IMR-90 (cell line): Measurements from ENCODE around the gene DSG3. TPM values are rescaled to one million over a fixed set of nuclear protein-coding genes. Genes with fewer than 3 reads are reported as not detected.

Experiments used
- ATAC-seq: fragments of 200-7000 bp; cut with Tn5 transposase; 2 replicates; pipeline ENCODE4 v1.9.1; 2020; ENCODE audit warnings: low read depth, mild to moderate bottlenecking, moderate library complexity
- BruUV-seq: library from RNA; stranded (reverse); fragments of 400-500 nt; replicated peaks from 2 replicates; lab custom pipeline; 2021; lab: Mats Ljungman, UMichigan
- CTCF ChIA-PET: fragments of 300-600 bp; formaldehyde crosslinking; extraction: SDS; loops from one replicate; lab custom pipeline; 2021; ENCODE audit warnings: antibody characterized with exemption; lab: Yijun Ruan, JAX
- POLR2A ChIA-PET: fragments of 300-600 bp; sonication (Branson Sonifier 250); formaldehyde crosslinking; loops from one replicate; lab custom pipeline; 2022; ENCODE audit warnings: antibody characterized with exemption; ENCODE audit not compliant: unreplicated experiment; lab: Charles Lee
- DNase-seq: peaks from one replicate; pipeline ENCODE4 v3.0.0; 2013
- H2AFZ ChIP-seq: replicated peaks from 2 replicates; pipeline ENCODE3; 2013; ENCODE audit warnings: low read length, mild to moderate bottlenecking; ENCODE audit not compliant: poor library complexity
- H2AK5ac ChIP-seq: 2 replicates; pipeline ENCODE4 v1.6.1; 2013; ENCODE audit warnings: low read depth, low read length, inconsistent platforms
- H2AK9ac ChIP-seq: replicated peaks from 2 replicates; pipeline ENCODE3; 2013; ENCODE audit warnings: mild to moderate bottlenecking, low read depth, low read length, moderate library complexity; ENCODE audit not compliant: poor library complexity
- H2BK120ac ChIP-seq: 2 replicates; pipeline ENCODE4 v1.6.1; 2013; ENCODE audit warnings: low read depth, low read length, inconsistent platforms
- H2BK15ac ChIP-seq: 3 replicates; pipeline ENCODE4 v1.6.1; 2013; ENCODE audit warnings: low read depth, low read length, inconsistent platforms
- H2BK20ac ChIP-seq: 2 replicates; pipeline ENCODE4 v1.6.1; 2013; ENCODE audit warnings: low read depth, mild to moderate bottlenecking, inconsistent platforms, low read length, moderate library complexity
- H2BK5ac ChIP-seq: 2 replicates; pipeline ENCODE4 v1.6.1; 2013; ENCODE audit warnings: mild to moderate bottlenecking, low read depth, low read length, inconsistent platforms; ENCODE audit not compliant: poor library complexity, severe bottlenecking
- H3K14ac ChIP-seq: replicated peaks from 2 replicates; pipeline ENCODE4 v1.6.1; 2013; ENCODE audit warnings: low read depth, low read length, inconsistent platforms
- H3K18ac ChIP-seq: 2 replicates; pipeline ENCODE4 v1.6.1; 2013; ENCODE audit warnings: low read depth, low read length, control low read depth
- H3K23ac ChIP-seq: 2 replicates; pipeline ENCODE4 v1.6.1; 2013; ENCODE audit warnings: low read depth, low read length, inconsistent platforms
- H3K27ac ChIP-seq: 2 replicates; pipeline ENCODE4 v1.5.1; 2013; ENCODE audit warnings: mild to moderate bottlenecking, control low read depth, low read length; ENCODE audit not compliant: insufficient read depth
- H3K27me3 ChIP-seq: 2 replicates; pipeline ENCODE4 v1.6.1; 2013; ENCODE audit warnings: low read length; ENCODE audit not compliant: control insufficient read depth, insufficient read depth
- H3K36me3 ChIP-seq: 2 replicates; pipeline ENCODE4 v1.6.1; 2013; ENCODE audit warnings: low read length, mixed read lengths; ENCODE audit not compliant: control insufficient read depth, insufficient read depth
- H3K4ac ChIP-seq: 2 replicates; pipeline ENCODE4 v1.6.1; 2013; ENCODE audit warnings: low read depth, low read length, inconsistent platforms
- H3K4me1 ChIP-seq: 2 replicates; pipeline ENCODE4 v1.6.1; 2013; ENCODE audit warnings: low read length, mixed read lengths; ENCODE audit not compliant: control insufficient read depth, insufficient read depth
- H3K4me2 ChIP-seq: 2 replicates; pipeline ENCODE4 v1.6.1; 2013; ENCODE audit warnings: low read depth, mild to moderate bottlenecking, control low read depth, low read length, moderate library complexity
- H3K4me3 ChIP-seq: 2 replicates; pipeline ENCODE4 v1.5.1; 2013; ENCODE audit warnings: low read depth, mild to moderate bottlenecking, control low read depth, low read length, moderate library complexity; ENCODE audit not compliant: insufficient read depth
- H3K56ac ChIP-seq: 2 replicates; pipeline ENCODE4 v1.6.1; 2013; ENCODE audit warnings: low read length, inconsistent platforms; ENCODE audit not compliant: insufficient read depth; ENCODE audit errors: extremely low read depth
- H3K79me1 ChIP-seq, 2 experiments: 2 replicates each; pipeline ENCODE4 v1.6.1; 2013; ENCODE audit warnings: low read length in 2 of 2, inconsistent platforms in 1 of 2, low read depth in 1 of 2
- H3K9ac ChIP-seq: 2 replicates; pipeline ENCODE4 v1.6.1; 2013; ENCODE audit warnings: low read depth, low read length, control low read depth
- H3K9me1 ChIP-seq: 2 replicates; pipeline ENCODE4 v1.6.1; 2013; ENCODE audit warnings: low read length, inconsistent platforms; ENCODE audit not compliant: insufficient read depth
- H3K9me3 ChIP-seq: 2 replicates; pipeline ENCODE4 v1.6.1; 2013; ENCODE audit warnings: low read length; ENCODE audit not compliant: control insufficient read depth, insufficient read depth
- H4K20me1 ChIP-seq: 2 replicates; pipeline ENCODE4 v1.6.1; 2013; ENCODE audit warnings: low read length, inconsistent platforms; ENCODE audit not compliant: insufficient read depth
- H4K5ac ChIP-seq: 2 replicates; pipeline ENCODE4 v1.6.1; 2013; ENCODE audit warnings: mild to moderate bottlenecking, low read depth, low read length, control low read depth
- H4K8ac ChIP-seq, 2 experiments: 2 replicates each; pipeline ENCODE4 v1.6.1; 2013; ENCODE audit warnings: low read depth in 2 of 2, low read length in 2 of 2, control low read depth in 1 of 2, inconsistent platforms in 1 of 2
- H4K91ac ChIP-seq: 2 replicates; pipeline ENCODE4 v1.6.1; 2013; ENCODE audit warnings: low read depth, low read length, inconsistent platforms; ENCODE audit not compliant: insufficient read depth
- CEBPB ChIP-seq: IDR thresholded peaks from 2 replicates; pipeline ENCODE4 v1.6.1; 2012; ENCODE audit warnings: low read depth, low read length, improper control_type of control experiment
- CHD1 ChIP-seq: IDR thresholded peaks from 2 replicates; pipeline ENCODE4 v1.6.1; 2012; ENCODE audit warnings: low read depth, low read length, improper control_type of control experiment
- ELK1 ChIP-seq: fragments of 150-350 bp; IDR thresholded peaks from 2 replicates; pipeline ENCODE4 v1.6.1; 2016; ENCODE audit warnings: low read depth, mild to moderate bottlenecking, low read length, moderate library complexity, borderline replicate concordance
- FOS ChIP-seq: fragments of 150-350 bp; IDR thresholded peaks from 2 replicates; pipeline ENCODE4 v1.6.1; 2016; ENCODE audit warnings: low read depth, low read length
- MAFK ChIP-seq: IDR thresholded peaks from 2 replicates; pipeline ENCODE4 v1.6.1; 2012; ENCODE audit warnings: low read depth, low read length, improper control_type of control experiment
- MAZ ChIP-seq: IDR thresholded peaks from 2 replicates; pipeline ENCODE4 v1.6.1; 2012; ENCODE audit warnings: low read depth, mild to moderate bottlenecking, low read length, improper control_type of control experiment, moderate library complexity, borderline replicate concordance
- NFE2L2 ChIP-seq: fragments of 150-350 bp; IDR thresholded peaks from 2 replicates; pipeline ENCODE4 v1.6.1; 2016; ENCODE audit warnings: low read depth, mild to moderate bottlenecking, low read length
- POLR2A ChIP-seq: IDR thresholded peaks from 2 replicates; pipeline ENCODE4 v1.6.1; 2012; ENCODE audit warnings: mild to moderate bottlenecking, low read depth, low read length
- RAD21 ChIP-seq: IDR thresholded peaks from 2 replicates; pipeline ENCODE4 v1.6.1; 2012; ENCODE audit warnings: low read length, improper control_type of control experiment
- RCOR1 ChIP-seq: IDR thresholded peaks from 2 replicates; pipeline ENCODE4 v1.6.1; 2012; ENCODE audit warnings: mild to moderate bottlenecking, low read length, improper control_type of control experiment; ENCODE audit not compliant: insufficient replicate concordance
- SMC3 ChIP-seq: fragments of 150-350 bp; IDR thresholded peaks from 2 replicates; pipeline ENCODE4 v1.6.1; 2016; ENCODE audit warnings: low read depth, mild to moderate bottlenecking, antibody characterized with exemption, low read length, moderate library complexity
- dilution Hi-C: fragments of 300-500 bp; cut with HindIII; formaldehyde crosslinking; loops from one replicate; pipeline ENCODE4 v1.14.3; 2018; ENCODE audit warnings: low sequenced_read_pairs; ENCODE audit not compliant: unreplicated experiment
- in situ Hi-C: fragments of 300-500 bp; cut with MboI; formaldehyde crosslinking; loops from 3 replicates; pipeline ENCODE4 v1.14.3; 2019; ENCODE audit warnings: low sequenced_read_pairs, inconsistent platforms, mixed read lengths
- intact Hi-C: fragments of 100-400 bp; cut with micrococcal nuclease; formaldehyde crosslinking; loops from 2 replicates; pipeline ENCODE4 v1.10.0; 2022
- polyA plus RNA-seq, 3 experiments: library from polyadenylated mRNA; depleted of rRNA; stranded (reverse); fragments of >200 nt; gene quantifications; 2 replicates each; pipeline ENCODE4 v1.2.3, GENCODE V29; 2012; ENCODE audit warnings: low replicate concordance in 1 of 3
- total RNA-seq: library from RNA; depleted of rRNA; stranded (reverse); fragments of >200 nt; gene quantifications from 2 replicates; pipeline ENCODE4 v1.2.3, GENCODE V29; 2012

Gene DSG3
- total and polyA plus RNA-seq, 2 of the 4 experiments (the other 2 are of a cell fraction), result not detected

GRCh38 chr18:31510319-31510718, 62.8 kb downstream of the DSG3 start:
- ChIA-PET POLR2A (no interaction called here), CTCF (no interaction called here)
- no peaks in the 10 kb centered on the region for H4K20me1 ChIP-seq
- no peak overlapping the region for H2AFZ ChIP-seq
- ATAC-seq, result no peak
- no peak for TF ChIP-seq MAFK
- TF ChIP-seq SMC3, result no peak
- TF ChIP-seq MAZ, result no peak
- no peak for TF ChIP-seq CEBPB
- no peak for TF ChIP-seq RAD21
- TF ChIP-seq RCOR1, result no peak
- TF ChIP-seq ELK1, result no peak
- no peak for TF ChIP-seq FOS
- TF ChIP-seq NFE2L2, result no peak
- TF ChIP-seq POLR2A, result no peak
- no peak for TF ChIP-seq CHD1
- no peak overlapping the region for H3K4me2 ChIP-seq
- no peak overlapping the region for H2BK20ac ChIP-seq
- no peaks in the 10 kb centered on the region for H3K36me3 ChIP-seq
- no peaks in the 10 kb centered on the region for H3K79me1 ChIP-seq
- H3K4me1 ChIP-seq, result no peaks in the 10 kb centered on the region
- H2AK9ac ChIP-seq, result no peak overlapping the region
- H2BK15ac ChIP-seq, result no peak overlapping the region
- H2BK120ac ChIP-seq, result no peak overlapping the region
- no peak overlapping the region for H2AK5ac ChIP-seq
- no peak overlapping the region for H4K91ac ChIP-seq
- H3K4ac ChIP-seq, result no peak overlapping the region
- no peaks in the 10 kb centered on the region for H3K9me3 ChIP-seq
- H4K8ac ChIP-seq, result no peak overlapping the region
- H4K5ac ChIP-seq, result no peak overlapping the region
- H2BK5ac ChIP-seq, result no peak overlapping the region
- no peaks in the 10 kb centered on the region for H3K9me1 ChIP-seq
- H3K27ac ChIP-seq, result no peak overlapping the region
- H3K23ac ChIP-seq, result no peak overlapping the region
- H3K9ac ChIP-seq, result no peak overlapping the region
- no peak overlapping the region for H3K14ac ChIP-seq
- in situ Hi-C loops, result no loop called here
- H3K56ac ChIP-seq, result no peak overlapping the region
- H3K4me3 ChIP-seq, result no peak overlapping the region
- no TSS peak for BruUV-seq
- dilution Hi-C loops, result no loop called here
- no peak overlapping the region for H3K18ac ChIP-seq
- DNase-seq, result no peak
- no peaks in the 10 kb centered on the region for H3K27me3 ChIP-seq
- intact Hi-C loops, result no loop called here
